Activated T-cell treated with anti-CD3 and anti-CD28 coated beads, Interleukin-2, amount 50 U/mL, for 72 hours (primary cell): Measurements from ENCODE around the gene SIRT2. TPM values are rescaled to one million over a fixed set of nuclear protein-coding genes. Genes with fewer than 3 reads are reported as not detected.
A peak's percentile ranks its signal among the peaks of the same experiment; 100 is the strongest.
"Not testable (repeated sequence)": the region's sequence is repeated elsewhere in the genome, so short reads cannot be mapped to it uniquely, and the experiment has no call there.

Source experiments
- ATAC-seq, 2 donors: fragments of 150-1000 bp; cut with Tn5 transposase; replicated peaks in 1 of 2; 2 replicates each; pipeline ENCODE4 v1.10.0; 2021; ENCODE audit warnings: moderate library complexity in 2 of 2, mild to moderate bottlenecking in 1 of 2
- DNase-seq, 2 donors: peaks; one replicate each; pipeline ENCODE4 v3.0.0; 2021 to 2022; ENCODE audit warnings: mixed read lengths in 1 of 2
- H3K27ac Mint-ChIP-seq: one replicate; pipeline ENCODE4 v1.8.0; 2022; ENCODE audit warnings: mild to moderate bottlenecking, moderate library complexity, mixed read lengths
- H3K27me3 Mint-ChIP-seq: one replicate; pipeline ENCODE4 v1.8.0; 2022; ENCODE audit warnings: low read depth, mixed read lengths
- H3K36me3 Mint-ChIP-seq, 2 donors: one replicate each; pipeline ENCODE4 v1.8.0; 2022; ENCODE audit warnings: mixed read lengths in 2 of 2, mild to moderate bottlenecking in 1 of 2; ENCODE audit not compliant: insufficient read depth in 2 of 2
- H3K4me1 Mint-ChIP-seq: one replicate; pipeline ENCODE4 v1.8.0; 2022; ENCODE audit warnings: low read depth, mixed read lengths
- H3K4me3 Mint-ChIP-seq, 2 donors: one replicate each; pipeline ENCODE4 v1.8.0; 2022; ENCODE audit warnings: mild to moderate bottlenecking in 2 of 2, mixed read lengths in 2 of 2, moderate library complexity in 2 of 2
- H3K9me3 Mint-ChIP-seq, 2 donors: one replicate each; pipeline ENCODE4 v1.8.0; 2022; ENCODE audit warnings: mixed read lengths in 2 of 2
- total RNA-seq, 2 donors: library from RNA; stranded (reverse); gene quantifications; one replicate each; pipeline ENCODE4 v1.2.3, GENCODE V29; 2022

SIRT2 gene
- total RNA-seq, 2 donors from 2014 or later, result 38.2 to 40.7 TPM

GRCh38 chr19:38838986-38839761, 60.2 kb downstream of the SIRT2 start:
- H3K27ac Mint-ChIP-seq, result peak overlapping the region; percentile 78
- no peaks in the 10 kb centered on the region for H3K9me3 Mint-ChIP-seq
- peak overlapping the region; percentile 58 to 63 for H3K4me3 Mint-ChIP-seq
- DNase-seq (no peak), ATAC-seq (no peak)
- H3K27me3 Mint-ChIP-seq, result no peaks in the 10 kb centered on the region
- H3K36me3 Mint-ChIP-seq, result peaks cover 22 to 57% of the 10 kb centered on the region in 2 donors
- peaks cover 73% of the 10 kb centered on the region for H3K4me1 Mint-ChIP-seq

- H3K27me3 Mint-ChIP-seq, result no peaks in the 10 kb centered on the region
- no peaks in the 10 kb centered on the region for H3K9me3 Mint-ChIP-seq
- peaks cover 17 to 50% of the 10 kb centered on the region in 2 donors for H3K36me3 Mint-ChIP-seq
- peak; percentile 70 to 80 for DNase-seq
- H3K4me1 Mint-ChIP-seq, result peaks cover 68% of the 10 kb centered on the region
- H3K4me3 Mint-ChIP-seq, result peak overlapping the region; percentile 58 to 63
- peak; percentile 73 to 80 for ATAC-seq
- H3K27ac Mint-ChIP-seq, result peak overlapping the region; percentile 78
These were observed 61.0 kb downstream of the SIRT2 start for GRCh38 chr19:38838208-38838985.

GRCh38 chr19:38837656-38838121, 61.7 kb downstream of the SIRT2 start:
- Mint-ChIP-seq H3K27me3 (no peaks in the 10 kb centered on the region), H3K4me1 (peaks cover 61% of the 10 kb centered on the region)

GRCh38 chr19:38836983-38837626, 62.3 kb downstream of the SIRT2 start:
- Mint-ChIP-seq H3K36me3 (peaks cover 14 to 41% of the 10 kb centered on the region in 2 donors), H3K9me3 (no peaks in the 10 kb centered on the region), H3K4me1 (peaks cover 60% of the 10 kb centered on the region), H3K27me3 (no peaks in the 10 kb centered on the region), H3K27ac (no peak overlapping the region), H3K4me3 (no peak overlapping the region)
- no peak for ATAC-seq
- no peak for DNase-seq

More at GRCh38 chr19:38837656-38838121, 61.7 kb downstream of the SIRT2 start:
- Mint-ChIP-seq H3K9me3 (no peaks in the 10 kb centered on the region), H3K27ac (no peak overlapping the region), H3K36me3 (peaks cover 17 to 46% of the 10 kb centered on the region in 2 donors), H3K4me3 (no peak overlapping the region)
- ATAC-seq (no peak), DNase-seq (no peak)

- peaks cover 12 to 35% of the 10 kb centered on the region in 2 donors for H3K36me3 Mint-ChIP-seq
- ATAC-seq (no peak), DNase-seq (no peak)
- H3K4me1 Mint-ChIP-seq, result peaks cover 58% of the 10 kb centered on the region
- H3K27ac Mint-ChIP-seq, result peak overlapping the region; percentile 4
- no peaks in the 10 kb centered on the region for H3K9me3 Mint-ChIP-seq
- H3K4me3 Mint-ChIP-seq, result no peak overlapping the region
- no peaks in the 10 kb centered on the region for H3K27me3 Mint-ChIP-seq
These were observed 63.0 kb downstream of the SIRT2 start for GRCh38 chr19:38836159-38836982.

GRCh38 chr19:38834590-38834989, 64.8 kb downstream of the SIRT2 start:
- H3K4me1 Mint-ChIP-seq, result peaks cover 56% of the 10 kb centered on the region
- H3K4me3 Mint-ChIP-seq, result no peak overlapping the region
- H3K9me3 Mint-ChIP-seq, result no peaks in the 10 kb centered on the region
- ATAC-seq (no peak), DNase-seq (no peak)
- H3K27ac Mint-ChIP-seq, result peak overlapping the region; percentile 48
- H3K27me3 Mint-ChIP-seq, result no peaks in the 10 kb centered on the region
- peaks cover 8 to 35% of the 10 kb centered on the region in 2 donors for H3K36me3 Mint-ChIP-seq

- no peak for ATAC-seq
- Mint-ChIP-seq H3K27me3 (no peaks in the 10 kb centered on the region), H3K9me3 (no peaks in the 10 kb centered on the region), H3K4me1 (peaks cover 51% of the 10 kb centered on the region), H3K4me3 (no peak overlapping the region), H3K27ac (no peak overlapping the region), H3K36me3 (peaks cover 8 to 32% of the 10 kb centered on the region in 2 donors)
- no peak for DNase-seq
These were observed 65.3 kb downstream of the SIRT2 start for GRCh38 chr19:38834104-38834490.

GRCh38 chr19:38833092-38833425, 66.4 kb downstream of the SIRT2 start:
- ATAC-seq (no peak), DNase-seq (no peak)
- H3K27me3 Mint-ChIP-seq, result no peaks in the 10 kb centered on the region
- H3K4me1 Mint-ChIP-seq, result peaks cover 44% of the 10 kb centered on the region
- H3K36me3 Mint-ChIP-seq, result peaks cover 7 to 26% of the 10 kb centered on the region in 2 donors
- peak overlapping the region; percentile 98 for H3K27ac Mint-ChIP-seq
- H3K9me3 Mint-ChIP-seq, result no peaks in the 10 kb centered on the region
- peak overlapping the region in 1 of 2 donors; percentile 22 for H3K4me3 Mint-ChIP-seq

GRCh38 chr19:38831142-38831605, 68.2 kb downstream of the SIRT2 start:
- ATAC-seq (peak; percentile 26 to 61), DNase-seq (peak; percentile 43 to 50)
- Mint-ChIP-seq H3K4me1 (peaks cover 42% of the 10 kb centered on the region), H3K36me3 (peaks cover 3 to 17% of the 10 kb centered on the region in 2 donors), H3K27me3 (no peaks in the 10 kb centered on the region), H3K9me3 (no peaks in the 10 kb centered on the region), H3K27ac (peak overlapping the region; percentile 98), H3K4me3 (peak overlapping the region; percentile 87 to 96)

- Mint-ChIP-seq H3K4me3 (peak overlapping the region; percentile 87 to 96), H3K27ac (peak overlapping the region; percentile 54), H3K36me3 (peaks cover 3 to 13% of the 10 kb centered on the region in 2 donors), H3K27me3 (no peaks in the 10 kb centered on the region), H3K9me3 (no peaks in the 10 kb centered on the region), H3K4me1 (peaks cover 39% of the 10 kb centered on the region)
- ATAC-seq, result no peak
- DNase-seq, result no peak
These were observed 69.2 kb downstream of the SIRT2 start for GRCh38 chr19:38830039-38830733.

- DNase-seq, ATAC-seq, H3K27ac Mint-ChIP-seq, H3K9me3 Mint-ChIP-seq, H3K27me3 Mint-ChIP-seq, H3K4me3 Mint-ChIP-seq: not testable (repeated sequence)
- Mint-ChIP-seq H3K36me3 (peaks cover 3 to 13% of the 10 kb centered on the region in 2 donors), H3K4me1 (peaks cover 37% of the 10 kb centered on the region)
These were observed 70.2 kb downstream of the SIRT2 start for GRCh38 chr19:38829203-38829602.
